AG08395 (cell line): ENCODE data around the gene PPP1R15B.
"Not testable (repeated sequence)": the region's sequence is repeated elsewhere in the genome, so short reads cannot be mapped to it uniquely, and the experiment has no call there.

ENCODE experiments used
- DNase-seq: peaks from one replicate; pipeline ENCODE4 v3.0.0; 2012; ENCODE audit warnings: mixed read lengths, low spot score

Gene PPP1R15B

GRCh38 chr1:204443871-204444581, 32.4 kb upstream of the PPP1R15B start:
- DNase-seq, result no peak

- DNase-seq, result no peak
Measured at GRCh38 chr1:204443260-204443619, 31.6 kb upstream of the PPP1R15B start.

- DNase-seq, result no peak
Measured at GRCh38 chr1:204442376-204443259, 31.0 kb upstream of the PPP1R15B start.

- DNase-seq, result no peak
Measured at GRCh38 chr1:204441558-204441957, 29.9 kb upstream of the PPP1R15B start.

GRCh38 chr1:204439621-204440375, 28.2 kb upstream of the PPP1R15B start:
- no peak for DNase-seq

- peak; percentile 98 for DNase-seq
Measured at GRCh38 chr1:204438628-204439027, 27.0 kb upstream of the PPP1R15B start.

- no peak for DNase-seq
Measured at GRCh38 chr1:204437796-204438570, 26.4 kb upstream of the PPP1R15B start.

- DNase-seq, result no peak
Measured at GRCh38 chr1:204435872-204436271, 24.3 kb upstream of the PPP1R15B start.

GRCh38 chr1:204435381-204435831, 23.8 kb upstream of the PPP1R15B start:
- peak; percentile 43 for DNase-seq

GRCh38 chr1:204434116-204434755, 22.6 kb upstream of the PPP1R15B start:
- DNase-seq, result no peak

- no peak for DNase-seq
Measured at GRCh38 chr1:204432708-204433107, 21.1 kb upstream of the PPP1R15B start.

- DNase-seq, result peak; percentile 69
Measured at GRCh38 chr1:204431310-204432184, 19.9 kb upstream of the PPP1R15B start.

- DNase-seq, result no peak
Measured at GRCh38 chr1:204429746-204430145, 18.1 kb upstream of the PPP1R15B start.

GRCh38 chr1:204426971-204427701, 15.5 kb upstream of the PPP1R15B start:
- DNase-seq, result no peak

- DNase-seq, result no peak
Measured at GRCh38 chr1:204426474-204426873, 14.9 kb upstream of the PPP1R15B start.

GRCh38 chr1:204426035-204426436, 14.4 kb upstream of the PPP1R15B start:
- DNase-seq, result peak; percentile 74

- DNase-seq, result no peak
Measured at GRCh38 chr1:204424621-204425020, 13.0 kb upstream of the PPP1R15B start.

- DNase-seq, result not testable (repeated sequence)
Measured at GRCh38 chr1:204422061-204422705, 10.6 kb upstream of the PPP1R15B start.

GRCh38 chr1:204421441-204421840, 9.8 kb upstream of the PPP1R15B start:
- no peak for DNase-seq
